GM18909 (cell line): ENCODE results near the gene DKK1.

Experiments used
- ATAC-seq: cut with Tn5 transposase; IDR thresholded peaks from one replicate; pipeline ENCODE4 v1.9.1; 2021; ENCODE audit warnings: mild to moderate bottlenecking; ENCODE audit not compliant: unreplicated experiment, poor library complexity

The DKK1 gene

DNA sequence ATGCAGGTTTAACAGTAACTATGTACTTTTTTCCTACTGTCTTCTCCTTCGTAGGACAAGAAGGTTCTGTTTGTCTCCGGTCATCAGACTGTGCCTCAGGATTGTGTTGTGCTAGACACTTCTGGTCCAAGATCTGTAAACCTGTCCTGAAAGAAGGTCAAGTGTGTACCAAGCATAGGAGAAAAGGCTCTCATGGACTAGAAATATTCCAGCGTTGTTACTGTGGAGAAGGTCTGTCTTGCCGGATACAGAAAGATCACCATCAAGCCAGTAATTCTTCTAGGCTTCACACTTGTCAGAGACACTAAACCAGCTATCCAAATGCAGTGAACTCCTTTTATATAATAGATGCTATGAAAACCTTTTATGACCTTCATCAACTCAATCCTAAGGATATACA, 2.4 kb downstream of the DKK1 start:
- no peak for ATAC-seq

- no peak for ATAC-seq
These were observed 4.1 kb downstream of the DKK1 start for GRCh38 chr10:52318136-52318701.

DNA sequence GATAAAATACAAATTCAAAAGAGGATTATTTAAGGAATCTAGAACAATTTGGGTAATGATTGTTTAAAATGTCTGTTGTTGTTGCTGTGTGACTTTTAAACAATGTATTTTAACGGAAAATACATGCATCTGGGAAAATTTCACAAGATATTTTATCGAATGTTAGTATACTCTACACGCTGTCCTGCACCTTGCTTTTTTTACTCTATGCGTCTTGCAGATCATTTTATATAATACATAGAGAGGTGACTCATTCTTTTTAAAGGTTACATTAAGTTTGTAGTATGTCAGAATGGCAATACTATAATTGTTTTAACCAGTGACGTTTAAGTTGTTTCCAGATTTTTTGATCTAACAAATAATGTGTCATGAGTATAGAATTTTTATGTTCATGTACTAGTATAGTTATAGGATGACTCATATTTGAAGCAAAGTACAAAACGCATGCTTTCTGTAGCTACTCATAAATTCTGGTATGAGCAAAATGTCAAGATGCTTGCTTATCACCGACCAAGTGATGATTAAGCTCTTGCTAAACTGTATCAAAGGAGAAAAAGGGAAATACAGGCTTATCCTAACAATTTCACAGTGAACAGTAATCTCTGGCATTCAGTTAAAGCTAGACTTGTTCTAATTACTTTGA, 4.9 kb downstream of the DKK1 start:
- ATAC-seq = no peak

- no peak for ATAC-seq
These were observed 5.8 kb downstream of the DKK1 start for GRCh38 chr10:52319926-52320325.

- ATAC-seq = no peak
These were observed 8.2 kb downstream of the DKK1 start for GRCh38 chr10:52322323-52322722.

- no peak for ATAC-seq
These were observed 8.9 kb downstream of the DKK1 start for GRCh38 chr10:52322936-52323335.

DNA sequence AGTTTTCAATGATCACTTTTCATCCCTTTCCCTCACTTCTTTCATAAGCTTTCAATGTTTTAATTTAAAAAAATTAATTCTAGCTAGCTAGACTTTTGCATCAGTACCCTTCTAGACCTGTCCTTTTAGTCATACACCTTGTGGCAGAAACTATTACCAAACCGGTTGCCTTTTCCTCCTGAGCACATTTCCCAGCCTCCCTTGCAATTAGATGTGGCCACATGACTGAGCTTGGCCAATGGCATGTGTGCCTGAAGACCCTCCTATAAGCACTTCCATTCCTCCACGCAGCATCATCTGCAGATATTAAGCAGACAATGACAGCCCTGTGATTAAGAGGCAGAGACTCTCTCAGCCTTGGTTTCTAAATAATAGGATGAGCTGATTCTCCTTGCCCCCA, 12.3 kb downstream of the DKK1 start:
- ATAC-seq = no peak

GRCh38 chr10:52331638-52332364, 17.7 kb downstream of the DKK1 start:
- no peak for ATAC-seq

DNA sequence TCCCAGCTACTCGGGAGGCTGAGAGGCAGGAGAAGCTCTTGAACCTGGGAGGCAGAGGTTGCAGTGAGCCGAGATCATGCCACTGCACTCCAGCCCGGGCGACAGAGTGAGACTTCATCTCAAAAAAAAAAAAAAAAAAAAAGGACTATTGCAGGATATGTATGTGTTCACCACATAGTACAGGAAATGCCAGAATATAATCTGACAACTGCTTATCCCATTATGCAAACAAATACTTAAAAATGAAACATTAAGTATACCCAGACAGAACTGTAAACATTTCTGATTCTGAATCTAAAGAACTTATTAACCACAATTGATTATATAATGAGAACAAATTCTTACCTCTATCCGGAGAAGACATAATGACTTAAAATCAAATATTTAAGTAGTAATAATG, 18.7 kb downstream of the DKK1 start:
- no peak for ATAC-seq

DNA sequence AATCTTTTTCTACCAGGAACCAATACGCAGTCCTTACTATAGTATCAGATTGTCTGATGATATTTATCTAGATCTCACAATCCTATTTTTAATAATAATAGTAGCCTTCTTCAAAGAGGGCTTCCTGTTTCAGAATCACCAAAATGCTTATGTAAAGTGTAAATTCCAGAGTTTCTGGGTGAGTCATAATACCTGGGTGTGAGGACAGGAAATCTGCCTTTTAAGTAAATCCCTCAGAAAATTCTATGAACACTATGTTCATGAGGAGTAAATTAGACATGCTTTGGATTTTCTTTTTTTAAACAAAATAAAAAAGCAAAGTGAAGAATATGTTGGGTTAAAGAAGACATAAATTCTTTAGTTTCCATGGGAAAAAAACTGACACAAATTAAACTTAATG, 20.5 kb downstream of the DKK1 start:
- no peak for ATAC-seq

DNA sequence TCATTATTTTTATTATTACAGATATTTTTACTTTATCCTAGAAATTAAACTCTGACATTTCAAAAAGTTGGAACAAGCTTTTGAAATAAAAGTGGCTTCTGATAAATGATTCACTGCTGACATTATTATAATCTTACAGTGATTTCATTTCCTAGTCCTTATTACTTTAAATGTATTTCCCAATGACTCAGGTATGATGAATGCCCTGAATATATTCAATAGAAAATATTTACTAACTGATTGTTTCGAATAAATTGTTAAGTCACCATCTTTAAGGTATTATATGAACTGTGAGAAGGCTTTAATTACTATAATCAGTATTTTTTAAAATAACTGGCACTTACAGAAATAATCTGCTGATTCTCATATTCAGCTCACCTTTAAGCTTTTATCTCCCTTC, 21.6 kb downstream of the DKK1 start:
- no peak for ATAC-seq

GRCh38 chr10:52337225-52337624, 23.1 kb downstream of the DKK1 start:
- ATAC-seq = no peak

- no peak for ATAC-seq
These were observed 29.4 kb downstream of the DKK1 start for GRCh38 chr10:52343439-52343838.

DNA sequence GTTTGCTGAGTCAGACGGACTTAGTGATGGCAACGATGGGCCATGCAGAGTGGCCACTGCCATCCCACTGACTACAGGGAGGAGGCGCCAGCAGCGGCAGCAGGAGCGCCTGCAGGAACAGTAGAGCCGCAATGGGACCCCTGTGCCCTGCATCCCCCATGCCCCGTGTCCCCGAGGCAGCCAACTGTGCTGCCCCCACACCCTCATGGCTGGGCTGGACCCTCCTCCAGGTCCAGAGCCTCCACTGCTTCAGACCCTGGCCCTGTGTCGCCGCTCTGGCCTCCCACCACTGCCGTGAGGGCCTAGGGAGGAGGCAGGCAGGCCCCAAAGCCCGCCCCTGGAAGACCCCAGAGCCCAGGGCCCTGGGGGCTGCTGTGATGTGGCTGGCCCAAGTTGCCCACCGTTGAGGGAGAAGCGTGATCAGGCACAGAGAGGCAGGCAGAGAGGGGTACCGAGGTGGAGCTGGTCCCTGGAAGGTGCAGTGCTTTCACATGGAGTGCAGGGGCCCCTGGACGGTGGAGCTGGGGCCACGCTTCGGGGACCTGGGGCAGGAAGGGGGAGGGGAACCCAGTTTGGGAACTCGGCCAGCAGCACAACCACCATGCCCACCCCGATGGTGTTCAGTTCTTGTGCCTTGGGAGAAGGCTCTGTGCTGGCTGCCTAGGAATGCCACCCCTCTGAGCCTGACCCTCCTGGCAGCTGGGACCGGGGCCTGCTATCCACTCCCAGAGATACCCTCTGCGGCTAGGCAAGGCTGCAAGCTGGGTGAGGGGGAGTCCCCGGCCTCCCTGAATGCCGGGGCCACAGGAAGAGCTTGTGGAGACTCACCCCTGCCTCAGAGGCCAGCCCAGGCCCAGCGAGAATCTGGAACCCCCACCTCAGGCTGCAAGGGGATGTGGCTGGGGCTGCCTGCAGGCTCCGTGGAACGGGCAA, 32.6 kb downstream of the DKK1 start:
- ATAC-seq = no peak

- ATAC-seq = no peak
These were observed 33.2 kb downstream of the DKK1 start for GRCh38 chr10:52347327-52347667.

GRCh38 chr10:52348037-52348564, 34.0 kb downstream of the DKK1 start:
- no peak for ATAC-seq

DNA sequence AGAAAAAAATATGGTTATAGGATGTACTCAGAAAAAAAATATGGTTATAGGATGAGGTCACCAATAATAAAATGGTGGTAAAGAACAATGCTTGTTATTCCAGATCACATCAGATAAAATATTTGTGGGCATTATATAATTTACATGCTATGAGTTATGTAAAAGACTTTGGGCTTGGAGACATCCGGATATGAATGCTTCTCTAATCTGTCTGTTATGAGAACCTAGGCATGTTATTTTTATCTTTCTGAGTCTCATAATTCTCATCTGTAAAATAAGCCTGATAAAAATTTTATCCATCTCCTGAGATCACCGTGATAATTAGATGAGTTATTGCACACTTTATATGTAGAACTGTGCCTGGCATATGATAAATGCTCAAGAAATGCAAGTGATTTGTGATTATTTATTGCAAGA, 37.8 kb downstream of the DKK1 start:
- no peak for ATAC-seq

GRCh38 chr10:52353205-52353604, 39.1 kb downstream of the DKK1 start:
- no peak for ATAC-seq

DNA sequence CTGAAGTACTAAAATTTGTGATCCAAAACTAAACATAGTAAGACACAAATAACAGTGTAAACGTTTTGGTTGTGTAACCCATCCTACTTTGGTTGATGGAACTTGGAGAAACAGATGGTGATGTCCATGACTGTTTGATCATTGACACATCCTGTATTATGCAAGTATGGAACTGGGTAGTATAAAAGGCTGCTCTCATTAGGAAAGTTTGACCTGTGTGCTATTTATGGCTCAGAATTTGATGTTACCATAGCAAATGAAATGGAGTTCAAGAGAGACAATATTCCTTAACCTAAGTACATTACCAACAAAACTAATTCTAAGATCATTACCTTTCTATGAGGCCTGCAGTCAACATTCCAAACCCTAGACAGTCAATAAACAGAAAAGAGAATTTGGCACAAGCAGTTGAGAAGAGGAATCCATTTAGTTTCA, 39.9 kb downstream of the DKK1 start:
- ATAC-seq = no peak

DNA sequence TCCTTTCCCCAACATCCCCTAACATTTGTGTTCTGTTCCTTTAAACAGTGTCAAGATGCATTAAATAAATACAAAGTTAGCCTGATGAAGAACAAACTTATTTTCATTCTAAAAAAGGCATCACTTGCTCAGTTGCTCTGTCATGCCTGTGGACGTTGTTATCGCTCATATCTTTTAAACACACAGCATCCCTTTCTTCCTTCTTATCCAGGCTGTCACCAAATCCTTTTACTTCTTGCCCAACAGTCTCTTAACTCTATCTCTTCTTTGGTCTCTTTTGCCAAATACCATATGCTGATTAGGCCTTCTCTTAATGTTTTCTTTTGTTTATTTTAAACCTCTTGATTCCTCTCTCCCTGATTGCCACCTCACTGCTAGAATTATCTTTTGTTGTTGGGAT, 43.9 kb downstream of the DKK1 start:
- ATAC-seq = no peak

DNA sequence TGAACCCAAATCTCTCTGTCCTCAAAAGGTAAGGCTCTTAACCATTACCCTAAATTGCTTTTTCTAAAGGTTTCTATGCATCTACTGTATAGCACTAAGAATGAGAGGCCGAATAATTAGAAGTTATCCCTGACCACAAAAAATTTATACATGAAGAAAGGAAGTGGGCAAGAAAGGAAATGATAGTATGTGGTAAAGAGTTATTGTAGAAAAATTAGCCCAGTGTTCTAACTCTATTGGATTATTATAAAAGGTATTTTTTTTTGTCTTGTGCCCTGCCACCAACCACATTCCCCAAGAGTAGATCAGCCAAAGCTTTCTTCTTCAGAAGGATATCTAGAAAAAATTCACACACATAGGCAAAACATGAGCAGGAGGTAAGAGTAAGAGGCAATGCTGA, 45.4 kb downstream of the DKK1 start:
- no peak for ATAC-seq
